Hematopoietic multipotent progenitor cell treated with erythropoietin and hydrocortisone succinate and interleukin-3 and kit ligand, for 4 days (in vitro differentiated cells): ENCODE measurements around the gene OR56A3.
A peak's percentile ranks its signal among the peaks of the same experiment; 100 is the strongest.
"Not testable (repeated sequence)": the region's sequence is repeated elsewhere in the genome, so short reads cannot be mapped to it uniquely, and the experiment has no call there.

Experiments used
- DNase-seq: peaks from one replicate; pipeline ENCODE4 v3.0.0-alpha.2; 2015

OR56A3 gene, protein sequence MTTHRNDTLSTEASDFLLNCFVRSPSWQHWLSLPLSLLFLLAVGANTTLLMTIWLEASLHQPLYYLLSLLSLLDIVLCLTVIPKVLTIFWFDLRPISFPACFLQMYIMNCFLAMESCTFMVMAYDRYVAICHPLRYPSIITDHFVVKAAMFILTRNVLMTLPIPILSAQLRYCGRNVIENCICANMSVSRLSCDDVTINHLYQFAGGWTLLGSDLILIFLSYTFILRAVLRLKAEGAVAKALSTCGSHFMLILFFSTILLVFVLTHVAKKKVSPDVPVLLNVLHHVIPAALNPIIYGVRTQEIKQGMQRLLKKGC

GRCh38 chr11:5941951-5942350 is at the start of gene OR56A3:
OR56A3 (plus strand) TSS chr11:5942251; CDS start chr11:5947347, 5,096 bp downstream.
- DNase-seq = no peak

DNA sequence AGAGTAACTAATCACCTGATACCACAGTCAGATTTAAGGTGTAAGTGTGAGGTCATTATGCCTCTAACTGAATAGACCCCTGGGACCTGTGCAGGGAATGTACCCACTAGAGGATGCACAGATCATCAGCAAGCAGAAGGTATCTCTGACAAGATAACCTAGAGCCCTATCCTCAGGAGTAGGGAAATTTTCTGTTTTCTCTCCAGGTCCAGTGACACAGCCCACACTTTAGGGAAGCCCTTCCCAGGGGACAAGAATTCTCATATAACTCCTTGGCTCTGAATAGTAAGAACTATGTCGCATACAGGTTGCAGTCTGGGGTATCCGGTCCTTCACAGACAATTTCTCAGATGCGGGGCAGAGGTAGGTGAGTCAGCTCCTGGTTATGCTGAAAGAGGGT is 49.1 kb upstream of the OR56A3 start, which contains the start of gene OR52E5:
Gene OR52E5, plus strand, starts transcription at position 301 of the 400 bp plus-strand sequence. CDS start 7,569 bp downstream, outside the sequence.
- no peak for DNase-seq

GRCh38 chr11:5899534-5899933 is 42.5 kb upstream of the OR56A3 start:
- DNase-seq = no peak

DNA sequence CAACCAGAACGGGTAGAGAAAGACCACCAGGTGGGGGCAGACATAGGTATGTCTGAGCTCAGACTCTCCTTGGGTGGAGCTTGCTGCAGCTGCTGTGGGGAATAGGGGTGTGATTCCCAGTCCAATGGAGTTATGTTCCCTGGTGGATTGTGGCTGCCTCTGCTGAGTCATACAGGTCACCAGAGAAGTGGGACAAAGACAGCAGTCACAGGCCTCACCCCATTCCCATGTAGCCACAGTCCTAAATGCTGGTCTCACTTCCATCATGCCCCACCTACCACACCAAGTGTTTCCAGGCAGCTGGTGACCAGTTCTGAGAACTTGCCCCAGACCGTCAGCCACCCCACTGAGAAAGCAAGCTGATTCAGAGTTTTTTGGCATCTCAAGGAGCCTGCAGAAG is 31.5 kb upstream of the OR56A3 start:
- DNase-seq = no peak

DNA sequence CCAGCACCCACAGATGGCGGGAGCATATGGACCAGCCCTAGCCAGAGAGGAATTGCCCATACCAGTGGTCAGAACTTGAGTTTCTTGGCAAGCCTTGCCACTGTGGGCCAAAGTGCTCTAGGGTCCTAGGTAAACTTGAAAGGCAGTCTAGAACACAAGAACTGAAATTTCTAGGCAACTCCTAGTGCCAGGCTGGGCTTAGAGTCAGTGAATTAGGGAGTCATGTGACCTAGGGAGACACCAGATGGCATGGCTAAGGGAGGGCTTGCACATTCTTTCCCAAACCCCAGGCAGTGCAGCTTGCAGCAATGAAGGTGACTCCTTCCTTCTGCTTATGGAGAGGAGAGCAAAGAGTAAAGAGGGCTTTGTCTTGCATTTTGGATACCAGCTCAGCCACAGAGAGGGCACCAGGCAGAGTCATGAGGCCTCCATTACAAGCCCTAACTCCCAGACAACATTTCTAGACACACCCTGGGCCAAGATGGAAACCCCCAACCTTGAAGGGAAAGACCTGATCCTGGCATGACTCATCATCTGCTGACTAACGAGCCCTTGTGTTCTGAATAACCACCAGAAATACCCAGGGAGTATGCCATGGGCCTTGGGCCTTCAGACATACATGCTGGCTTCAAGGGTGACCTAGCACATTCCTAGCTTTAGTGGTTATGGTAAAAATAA is 19.2 kb upstream of the OR56A3 start:
- DNase-seq = peak; percentile 30

GRCh38 chr11:5923427-5923776 is 18.6 kb upstream of the OR56A3 start:
- DNase-seq = peak; percentile 23

DNA sequence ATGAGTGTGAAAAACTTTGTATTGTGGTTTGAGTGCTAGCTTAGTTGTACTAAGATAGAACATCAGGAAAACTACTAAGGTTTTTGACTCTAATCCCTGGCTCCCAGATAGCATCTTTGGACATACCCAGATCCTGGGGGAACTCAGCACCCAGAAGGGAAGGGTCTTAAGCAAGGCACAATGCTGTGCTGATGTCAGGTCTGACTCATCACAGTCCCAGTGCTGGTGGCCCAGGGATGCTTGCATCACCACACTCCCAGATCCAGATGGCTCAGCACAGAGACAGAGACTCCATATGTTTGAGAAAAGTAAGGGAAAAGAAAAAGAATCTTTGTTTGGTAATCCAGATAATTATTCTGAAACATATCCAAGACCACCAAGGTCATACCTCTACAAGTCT is 18.3 kb upstream of the OR56A3 start:
- DNase-seq = no peak

DNA sequence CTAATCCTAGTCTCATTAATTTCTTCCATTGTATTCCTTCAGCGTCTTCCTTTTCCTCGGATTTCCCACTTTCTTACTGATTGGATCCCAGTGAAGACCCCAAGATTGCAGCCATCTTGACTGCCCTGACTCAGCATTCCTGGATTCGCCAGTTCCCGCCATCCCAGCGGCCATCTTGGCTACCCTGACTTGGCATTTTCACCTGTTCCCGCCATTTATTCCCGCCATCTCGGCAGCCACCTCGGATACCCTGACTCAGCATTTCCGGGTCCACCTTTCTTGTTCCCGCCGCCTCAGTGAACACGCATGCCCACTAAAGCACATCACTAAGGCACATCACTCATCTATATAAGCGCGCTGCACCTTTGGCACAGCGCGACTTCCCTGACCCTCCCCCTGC is 13.8 kb upstream of the OR56A3 start:
- DNase-seq = no peak

DNA sequence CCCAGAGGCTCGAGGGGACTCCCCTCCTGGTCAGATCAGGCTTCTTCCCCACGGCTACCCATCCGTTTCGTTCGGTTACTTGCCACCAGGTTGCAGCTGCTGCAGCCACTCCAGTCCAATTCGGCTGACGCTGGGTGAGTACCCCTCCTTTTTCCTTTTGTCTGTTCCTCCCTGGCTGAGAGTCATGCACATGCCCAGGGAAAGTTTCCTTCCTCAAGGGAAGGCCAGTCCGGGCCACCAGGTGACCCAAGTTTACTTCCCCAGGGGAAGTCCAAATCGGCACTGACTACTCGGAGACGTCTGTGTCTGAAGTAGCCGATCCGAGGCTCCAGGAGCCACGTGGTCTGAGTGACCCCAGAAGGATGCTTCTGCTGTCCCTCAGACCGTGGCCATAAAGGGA is 13.2 kb upstream of the OR56A3 start:
- no peak for DNase-seq

DNA sequence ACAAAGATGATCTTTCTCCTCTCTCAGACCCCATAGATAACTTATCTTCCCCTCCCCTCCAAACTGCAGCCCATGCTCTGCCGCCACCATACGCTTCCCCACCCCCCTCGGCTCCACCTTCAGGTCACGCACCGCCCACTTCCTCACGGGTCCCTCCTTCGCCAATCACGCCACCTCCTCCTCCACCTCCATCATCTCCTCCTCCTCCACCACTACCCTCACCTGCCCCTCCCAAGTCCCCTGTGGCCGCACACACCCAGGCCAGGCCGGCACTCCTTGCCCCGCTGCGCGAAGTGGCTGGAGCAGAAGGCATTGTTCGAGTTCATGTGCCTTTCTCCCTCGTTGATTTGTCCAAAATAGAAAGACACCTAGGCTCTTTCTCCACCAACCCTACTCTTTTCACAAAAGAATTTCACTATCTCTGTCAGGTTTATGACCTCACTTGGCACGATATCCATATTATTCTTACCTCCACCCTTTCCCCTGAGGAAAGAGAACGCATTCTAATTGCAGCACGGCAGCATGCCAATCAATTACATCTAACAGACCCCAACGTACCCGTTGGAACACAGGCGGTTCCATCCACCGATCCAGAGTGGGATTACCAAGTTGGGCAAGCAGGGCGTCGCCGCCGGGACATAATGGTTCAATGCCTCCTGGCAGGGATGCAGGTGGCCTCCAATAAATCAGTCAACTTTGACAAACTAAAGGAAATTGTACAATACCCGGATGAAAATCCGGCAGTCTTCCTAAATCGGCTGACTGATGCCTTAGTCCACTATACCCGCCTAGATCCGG is 12.3 kb upstream of the OR56A3 start:
- DNase-seq = no peak

DNA sequence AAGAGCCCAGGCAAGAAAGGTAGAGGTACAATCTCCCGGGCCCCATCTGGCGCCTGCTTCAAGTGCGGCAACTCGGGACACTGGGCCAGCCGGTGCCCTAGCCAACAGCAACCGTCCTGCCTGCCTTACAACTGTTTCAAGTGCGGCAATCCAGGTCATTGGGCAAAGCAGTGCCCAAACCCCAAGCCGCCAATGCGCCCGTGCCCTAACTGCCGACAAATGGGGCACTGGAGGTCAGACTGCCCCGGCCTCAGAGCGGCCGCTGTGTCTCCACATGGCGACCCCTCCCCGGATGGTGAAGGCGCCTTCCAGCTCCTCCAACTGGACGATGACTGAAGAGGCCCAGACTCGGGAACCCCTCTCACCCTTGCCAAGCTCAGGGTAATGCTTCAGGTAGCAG is 11.4 kb upstream of the OR56A3 start:
- no peak for DNase-seq

DNA sequence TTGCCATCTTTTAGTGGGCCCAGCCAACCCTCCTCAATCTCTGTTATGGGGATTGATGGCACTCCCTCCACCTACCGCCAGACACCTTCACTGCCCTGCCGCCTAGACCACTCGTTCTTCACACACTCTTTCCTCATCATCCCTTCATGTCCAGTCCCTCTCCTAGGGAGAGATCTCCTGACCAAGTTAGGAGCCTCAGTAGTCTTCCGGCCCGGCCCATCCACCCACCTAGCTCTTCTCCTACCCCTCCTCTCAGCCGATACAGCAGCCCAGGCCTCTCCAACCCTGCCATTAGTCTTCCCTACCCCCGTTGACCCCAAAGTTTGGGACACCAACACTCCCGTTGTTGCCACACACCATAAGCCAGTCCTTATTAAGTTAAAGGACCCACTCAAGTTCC is 11.0 kb upstream of the OR56A3 start:
- no peak for DNase-seq

DNA sequence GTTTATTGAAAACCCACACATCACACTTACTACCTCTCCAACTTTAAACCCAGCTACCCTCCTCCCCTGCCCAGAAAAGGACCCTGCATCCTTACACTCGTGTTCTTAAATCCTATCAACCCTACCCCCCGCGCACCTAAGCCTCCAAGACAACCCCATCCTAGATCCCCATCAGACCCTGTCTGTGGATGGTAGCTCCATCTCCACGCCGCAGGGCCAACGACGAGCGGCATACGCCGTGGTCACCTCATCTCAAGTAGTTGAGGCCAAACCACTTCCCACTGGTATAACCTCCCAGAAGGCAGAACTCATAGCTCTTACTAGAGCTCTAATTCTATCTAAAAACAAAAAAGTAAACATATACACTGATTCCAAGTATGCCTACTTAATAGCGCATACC is 9.4 kb upstream of the OR56A3 start:
- no peak for DNase-seq

- DNase-seq = no peak
Measured at GRCh38 chr11:5933116-5933515, 8.9 kb upstream of the OR56A3 start.

- no peak for DNase-seq
Measured at GRCh38 chr11:5937868-5938602, 4.0 kb upstream of the OR56A3 start.

DNA sequence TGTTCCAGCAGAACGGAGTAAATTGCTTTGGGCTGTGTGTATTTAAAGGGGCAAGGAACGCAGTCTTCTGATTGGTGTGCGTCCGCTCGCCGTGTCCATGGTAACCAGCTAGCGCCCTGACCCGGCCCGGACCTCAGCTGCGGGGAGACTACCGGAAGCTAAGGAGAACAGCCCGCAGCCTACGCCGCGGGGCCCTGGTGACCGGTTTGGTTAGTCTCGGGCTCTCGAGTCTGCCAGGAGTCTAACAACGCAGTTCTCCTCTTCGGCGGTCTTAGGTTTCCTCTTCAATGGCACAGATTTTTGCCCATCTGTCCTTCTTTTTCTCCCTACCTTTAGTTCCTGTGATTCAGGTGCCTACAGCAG is 3.5 kb upstream of the OR56A3 start:
- no peak for DNase-seq

DNA sequence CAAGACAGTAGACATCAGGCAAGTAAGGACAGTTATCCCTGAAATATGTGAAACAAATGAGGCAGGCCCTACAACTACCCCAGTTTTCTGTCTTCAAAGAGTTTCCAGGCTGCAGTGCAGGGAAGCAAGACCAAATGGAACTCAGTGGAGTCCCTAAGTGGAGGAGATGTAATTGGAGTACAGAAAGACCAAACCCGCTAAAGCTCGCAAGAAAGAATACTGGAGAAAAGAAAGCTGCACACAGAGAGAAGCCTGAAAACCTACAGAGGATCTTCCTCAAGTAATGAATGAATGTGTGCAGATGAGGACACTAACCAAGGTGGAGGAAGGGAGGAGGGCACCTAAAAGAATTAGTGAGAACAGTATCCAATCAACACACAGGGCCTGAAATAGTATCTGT is 1.3 kb upstream of the OR56A3 start:
- no peak for DNase-seq

DNA sequence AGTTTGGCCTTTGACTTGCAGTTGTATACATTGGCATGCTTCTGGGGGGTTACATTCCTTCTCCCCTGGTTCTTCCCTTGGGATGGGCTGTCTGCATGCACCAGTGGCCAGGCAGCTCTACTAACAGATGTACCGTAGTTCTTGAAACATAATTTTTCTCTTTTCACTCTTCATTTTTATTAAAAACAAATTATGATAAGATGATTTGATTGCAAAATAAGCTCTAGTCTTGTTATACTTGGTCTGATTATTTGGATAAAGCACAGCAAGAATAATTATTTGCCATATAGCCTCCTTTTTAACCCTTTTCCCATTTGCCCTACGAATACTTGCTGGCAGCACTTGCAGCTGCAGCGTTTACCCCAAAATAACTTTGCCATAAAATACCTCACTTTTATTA is 13.5 kb downstream of the OR56A3 start:
- DNase-seq = no peak

- not testable (repeated sequence) for DNase-seq
Measured at GRCh38 chr11:5960704-5961320, 18.8 kb downstream of the OR56A3 start.

DNA sequence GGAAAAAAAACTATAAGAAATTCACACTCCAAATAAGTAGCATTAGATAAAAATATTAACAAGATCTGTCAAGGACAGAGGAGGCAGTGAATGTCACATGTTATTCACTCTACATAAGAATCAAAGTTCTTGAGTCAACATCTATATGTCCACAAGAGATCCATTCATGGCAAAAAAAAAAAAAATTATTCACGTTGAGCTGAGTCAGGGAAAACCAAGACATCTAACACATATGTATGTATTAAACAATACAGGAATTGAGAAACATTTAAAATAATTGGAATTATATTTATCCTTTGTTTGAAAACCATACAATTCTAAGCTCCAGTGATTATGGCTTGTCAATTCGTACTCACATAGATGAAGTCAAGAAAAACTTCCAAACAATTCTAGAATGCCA is 24.9 kb downstream of the OR56A3 start:
- no peak for DNase-seq

DNA sequence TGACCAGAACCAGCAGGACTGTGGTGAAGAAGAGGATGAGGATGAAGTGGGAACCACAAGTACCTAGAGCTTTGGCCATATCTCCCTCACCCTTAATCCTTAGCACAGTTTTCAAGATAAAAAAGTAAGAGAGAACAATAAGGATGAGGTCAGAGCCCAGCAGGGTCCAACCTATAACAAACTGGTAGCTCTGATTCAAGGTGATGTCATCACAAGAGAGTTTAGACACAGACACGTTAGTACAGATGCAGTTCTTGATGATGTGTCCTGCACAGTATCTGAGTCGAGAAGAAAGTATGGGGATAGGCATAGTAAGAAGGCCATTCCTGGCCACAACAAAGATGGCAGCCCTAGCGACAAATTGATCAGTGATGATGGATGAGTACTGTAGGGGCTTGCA is 25.7 kb downstream of the OR56A3 start:
- no peak for DNase-seq

GRCh38 chr11:5968394-5968793 is 26.3 kb downstream of the OR56A3 start, which contains the start of gene OR56A5:
OR56A5 (minus strand) TSS chr11:5968494; CDS start chr11:5968494, 0 bp downstream.
- no peak for DNase-seq

GRCh38 chr11:5973530-5973929 is 31.5 kb downstream of the OR56A3 start:
- DNase-seq = peak; percentile 3
